IMR-90 (cell line): ENCODE measurements around the gene GALNT13.

Experiments
- CTCF ChIP-seq: conservative IDR thresholded peaks from 2 replicates; pipeline ENCODE4 v1.5.1; 2012; ENCODE audit warnings: mild to moderate bottlenecking, low read depth, low read length, improper control_type of control experiment
- MAZ ChIP-seq: IDR thresholded peaks from 2 replicates; pipeline ENCODE4 v1.6.1; 2012; ENCODE audit warnings: low read depth, mild to moderate bottlenecking, low read length, improper control_type of control experiment, moderate library complexity, borderline replicate concordance

GRCh38 chr2:154306266-154306970, 434.7 kb downstream of the GALNT13 start:
- TF ChIP-seq CTCF, result no peak
- no peak for TF ChIP-seq MAZ
